Renal pelvis (tissue), 4 donors: ENCODE results near the gene NRG2. TPM values are rescaled to one million over a fixed set of nuclear protein-coding genes. Genes with fewer than 3 reads are reported as not detected.
A peak's percentile ranks its signal among the peaks of the same experiment; 100 is the strongest.

ENCODE experiments used
- DNase-seq: peaks from one replicate; pipeline ENCODE4 v3.0.0-alpha.2; 2013
- polyA plus RNA-seq, 3 donors: library from polyadenylated mRNA; unstranded; fragments of 120-200 nt; gene quantifications; one replicate each; pipeline ENCODE4 v1.2.1, GENCODE V29; 2013; ENCODE audit not compliant: insufficient read length in 3 of 3

The NRG2 gene
- polyA plus RNA-seq, 3 donors: 1.1 to 1.8 (median 1.8) TPM

- no peak for DNase-seq
These were observed 138.1 kb downstream of the NRG2 start for GRCh38 chr5:139904816-139905661.

GRCh38 chr5:139904566-139904815 lies 138.6 kb downstream of the NRG2 start:
- no peak for DNase-seq

DNA sequence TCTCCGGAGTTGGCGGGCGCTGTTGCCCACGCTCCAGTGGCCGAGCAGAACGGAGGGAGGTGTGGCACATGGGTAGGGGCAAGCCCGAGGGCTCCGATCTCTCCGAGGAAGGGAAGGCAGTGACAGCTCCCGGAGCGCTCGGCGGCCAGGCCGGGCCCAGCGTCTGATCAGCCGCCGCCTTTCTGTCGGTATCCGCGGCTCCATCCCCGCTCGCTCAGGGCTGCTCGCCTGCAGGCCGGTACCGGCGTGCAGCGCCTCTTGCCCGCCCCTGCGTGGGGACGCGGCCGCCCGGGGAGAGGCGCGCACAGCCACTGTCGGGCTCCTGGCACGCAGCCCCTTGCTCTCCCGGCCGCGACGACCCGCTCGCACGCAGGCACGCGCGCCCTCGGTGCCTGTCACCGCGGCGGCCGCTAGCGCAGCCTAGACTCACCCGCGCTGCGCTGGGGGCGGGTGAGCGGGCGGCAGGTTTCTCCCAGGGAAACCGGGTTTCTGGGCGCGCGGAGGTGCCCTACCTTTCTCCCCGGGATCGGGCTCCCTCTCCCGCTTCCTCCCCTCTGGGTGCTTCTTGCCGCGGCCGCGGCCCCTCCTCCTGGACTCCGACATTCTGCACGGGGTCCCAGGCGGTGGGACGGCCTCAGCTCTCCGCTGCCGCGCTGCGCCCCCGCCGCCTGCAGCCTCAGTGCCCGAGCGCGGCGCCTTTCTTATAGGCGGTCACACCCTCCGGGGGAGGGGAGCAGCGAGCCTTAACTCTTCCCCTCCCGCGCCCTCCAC lies 139.1 kb downstream of the NRG2 start:
- peak; percentile 58 for DNase-seq

GRCh38 chr5:139903450-139903794 lies 139.7 kb downstream of the NRG2 start:
- DNase-seq: no peak

- DNase-seq: no peak
These were observed 141.1 kb downstream of the NRG2 start for GRCh38 chr5:139901986-139902385.

- no peak for DNase-seq
These were observed 141.9 kb downstream of the NRG2 start for GRCh38 chr5:139901251-139901575.

DNA sequence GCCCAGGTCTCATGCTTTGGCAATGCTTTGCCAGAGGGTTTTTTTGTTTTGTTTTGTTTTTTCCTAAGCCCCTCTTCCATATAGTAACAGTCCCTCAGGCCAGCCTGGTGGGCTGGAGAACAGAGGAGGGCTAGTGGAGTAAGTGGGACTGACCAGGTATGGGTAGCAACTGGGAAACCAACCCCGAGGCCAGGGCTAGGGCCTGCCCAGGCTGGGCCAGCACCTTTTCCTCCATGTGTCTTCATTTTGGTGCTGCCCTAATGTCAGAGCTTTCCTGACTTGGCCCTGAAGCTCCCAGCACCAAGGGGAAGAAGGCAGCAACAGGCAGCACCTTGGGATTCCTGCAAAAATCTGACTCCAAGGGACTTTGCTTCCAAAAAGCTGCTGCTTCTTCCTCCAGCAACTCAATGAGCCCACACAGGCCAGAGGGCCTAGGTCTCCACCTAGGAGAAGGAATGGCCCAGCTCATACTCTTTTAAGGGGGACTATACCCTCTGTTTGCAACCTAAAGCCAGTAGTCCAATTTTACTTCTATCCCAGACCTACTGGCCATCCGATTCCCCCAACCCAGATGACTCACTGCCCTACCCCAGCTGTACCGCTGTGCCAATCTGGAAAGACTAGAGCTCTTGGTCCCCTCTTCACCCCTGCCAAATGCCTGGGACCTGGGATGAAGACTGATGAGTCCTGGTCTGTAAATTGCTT lies 142.4 kb downstream of the NRG2 start:
- no peak for DNase-seq

- DNase-seq: no peak
These were observed 144.1 kb downstream of the NRG2 start for GRCh38 chr5:139898981-139899380.

- no peak for DNase-seq
These were observed 145.1 kb downstream of the NRG2 start for GRCh38 chr5:139897982-139898381.

- no peak for DNase-seq
These were observed 145.8 kb downstream of the NRG2 start for GRCh38 chr5:139897342-139897741.

GRCh38 chr5:139896718-139897117 lies 146.4 kb downstream of the NRG2 start:
- DNase-seq: no peak

- no peak for DNase-seq
These were observed 147.5 kb downstream of the NRG2 start for GRCh38 chr5:139895647-139896046.

DNA sequence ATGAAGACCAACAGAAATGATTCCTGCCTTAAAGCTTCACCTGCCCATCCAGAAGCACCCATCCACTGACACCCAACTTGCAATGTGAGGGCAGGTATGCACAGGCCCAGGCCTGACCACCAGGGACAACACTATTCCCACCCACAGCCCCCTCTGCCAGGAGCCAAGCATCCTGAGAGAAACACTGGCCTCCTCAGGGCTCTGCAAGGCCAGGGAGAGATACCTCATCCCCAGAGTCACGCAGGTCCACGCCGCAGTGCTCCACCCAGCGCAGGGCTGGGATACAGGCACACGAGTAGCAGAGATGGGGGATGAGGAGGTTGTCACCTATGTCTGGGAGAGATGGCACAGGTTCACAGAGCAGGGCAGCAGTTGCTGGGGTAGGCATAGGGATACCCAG lies 148.1 kb downstream of the NRG2 start:
- no peak for DNase-seq

DNA sequence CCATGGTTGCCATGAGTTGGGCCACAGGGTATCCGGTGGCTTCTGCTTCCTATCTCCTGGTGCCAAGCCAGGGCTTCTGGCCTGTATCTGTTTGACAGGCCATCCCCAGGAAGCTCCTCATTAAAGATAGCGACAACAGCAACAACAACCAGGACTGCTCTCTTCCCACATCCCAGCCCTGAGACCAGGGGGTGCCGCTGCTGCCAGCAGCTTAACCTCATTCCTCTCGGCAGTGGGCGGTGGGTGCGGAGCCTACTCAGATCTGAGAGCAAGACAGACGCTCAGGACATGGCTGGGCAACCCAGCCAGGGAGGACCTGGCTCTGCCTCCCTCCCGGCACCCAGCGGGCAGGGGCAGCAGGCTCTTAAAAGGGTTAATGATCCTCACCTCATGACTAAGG lies 149.2 kb downstream of the NRG2 start:
- no peak for DNase-seq

- no peak for DNase-seq
These were observed 153.7 kb downstream of the NRG2 start for GRCh38 chr5:139889410-139889809.

DNA sequence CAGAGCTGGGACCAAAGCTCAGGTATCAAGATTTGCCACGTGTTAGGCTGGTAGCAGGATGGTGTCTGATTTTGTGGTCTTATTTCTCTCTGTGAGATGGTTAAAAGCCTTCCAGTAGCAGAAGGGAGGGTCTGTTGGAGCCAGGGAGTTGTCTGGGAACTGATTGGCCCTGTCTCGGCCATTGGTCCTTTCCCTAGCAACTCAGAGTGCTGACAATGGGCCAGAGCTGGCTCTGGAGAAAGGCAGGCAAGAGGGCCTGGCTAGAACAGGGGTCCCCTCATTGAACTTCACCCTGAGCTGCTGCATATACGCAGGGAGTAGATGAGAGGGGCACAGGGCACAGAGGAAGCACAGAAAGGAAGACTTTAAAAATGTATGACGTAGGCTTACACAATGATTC lies 154.7 kb downstream of the NRG2 start:
- DNase-seq: no peak

DNA sequence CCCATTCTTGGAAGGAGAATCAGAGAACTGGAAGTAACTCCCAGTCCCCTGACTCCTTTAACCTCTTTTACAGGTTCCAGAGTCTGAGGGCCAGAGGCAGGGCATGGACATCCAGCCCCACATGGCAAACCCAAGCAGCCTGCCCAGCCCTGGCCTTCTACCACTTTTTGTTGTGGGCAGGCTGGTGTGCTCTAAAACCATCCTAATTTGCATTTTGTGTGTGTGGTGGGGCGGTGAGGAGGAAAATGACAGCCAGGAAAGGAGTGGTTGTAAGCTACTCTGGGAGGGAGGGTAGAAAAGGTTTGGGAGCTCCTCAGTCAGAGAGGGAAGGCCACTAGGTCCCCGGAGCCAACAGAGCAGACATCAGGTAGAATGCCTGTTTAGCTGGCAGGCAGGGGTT lies 156.9 kb downstream of the NRG2 start:
- DNase-seq: no peak

DNA sequence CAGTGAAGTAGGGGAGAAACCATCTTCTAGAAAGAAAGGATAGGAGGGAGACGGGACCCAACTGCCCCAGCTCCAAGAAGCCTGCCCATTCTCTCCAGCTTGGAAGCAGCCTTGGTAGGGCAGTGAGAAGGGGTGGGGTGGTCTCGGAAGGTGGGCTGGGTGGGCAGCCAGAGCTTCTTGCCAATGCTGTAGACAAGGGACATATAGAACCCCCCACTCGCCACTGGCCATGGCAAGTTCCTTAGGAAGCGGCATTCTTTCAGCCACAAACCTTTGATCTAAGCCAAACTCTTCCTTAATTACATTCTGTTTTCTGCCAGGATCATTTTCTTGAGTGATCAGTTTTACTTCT lies 157.3 kb downstream of the NRG2 start:
- DNase-seq: no peak

DNA sequence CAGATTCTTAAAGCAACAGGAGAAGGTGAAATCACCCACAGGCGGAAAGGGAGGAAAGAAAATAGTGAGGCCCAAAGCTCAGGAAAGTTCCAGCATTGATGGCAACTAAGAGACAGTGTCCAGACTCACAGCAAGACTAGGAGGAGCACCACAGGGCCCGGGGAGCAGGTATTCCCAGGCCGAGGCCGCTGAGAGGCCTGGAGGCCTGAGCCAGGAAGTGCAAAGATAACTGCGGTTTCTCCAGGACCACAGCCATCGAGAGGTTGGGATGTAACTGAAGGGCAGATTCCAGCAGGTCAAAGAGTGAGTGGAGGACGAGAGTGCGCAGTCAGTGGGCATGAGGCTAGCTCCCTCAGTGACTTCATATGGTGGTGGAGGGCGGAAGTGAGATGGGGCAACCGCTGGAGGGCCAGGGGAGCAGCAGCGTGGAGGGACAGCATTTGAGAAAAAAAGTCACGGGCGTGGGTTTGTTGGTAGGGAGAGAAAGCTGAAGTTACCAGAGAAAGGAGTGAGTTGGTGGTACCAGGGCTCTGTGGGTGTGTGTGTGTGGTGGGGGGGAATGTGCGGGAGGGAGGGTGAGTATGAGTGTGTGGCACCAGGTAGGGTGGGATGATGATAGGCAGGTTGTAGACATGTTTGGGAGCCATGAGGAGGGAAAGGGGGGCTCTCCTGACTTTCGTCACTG lies 157.8 kb downstream of the NRG2 start:
- DNase-seq: no peak

GRCh38 chr5:139884734-139885133 lies 158.4 kb downstream of the NRG2 start:
- no peak for DNase-seq

- DNase-seq: no peak
These were observed 159.0 kb downstream of the NRG2 start for GRCh38 chr5:139884144-139884543.

DNA sequence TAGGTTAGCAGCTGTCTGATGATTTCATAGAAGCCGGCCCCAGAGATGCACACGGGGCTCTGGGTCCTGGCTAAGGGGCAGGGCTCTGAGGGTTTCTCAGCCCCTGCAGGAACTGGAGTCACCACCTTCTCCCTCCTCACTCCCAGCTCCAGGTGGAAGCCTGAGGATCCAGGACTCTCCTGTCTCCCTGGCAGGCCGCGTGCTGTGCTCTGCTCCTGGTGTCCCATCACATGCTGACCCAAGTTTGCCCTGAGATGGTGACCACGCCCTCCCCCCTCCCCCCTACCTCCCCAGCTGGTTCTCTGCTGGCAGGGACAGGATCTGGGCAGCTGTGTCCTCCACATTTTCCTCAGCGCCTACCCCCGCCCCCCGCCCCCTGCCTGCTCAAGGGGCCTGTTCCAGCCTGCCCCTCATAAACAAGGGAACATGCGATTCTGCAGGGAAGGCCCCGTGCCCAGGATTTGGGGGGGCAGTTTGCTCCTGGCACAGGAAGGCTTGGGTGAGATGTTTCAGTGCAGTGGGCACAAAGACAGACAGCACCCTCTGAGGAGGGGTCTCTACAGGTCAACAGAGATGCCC lies 160.0 kb downstream of the NRG2 start:
- DNase-seq: no peak
